GM12875 (cell line): ENCODE data around the gene INAFM2.

Experiments
- H3K4me3 ChIP-seq: one replicate; pipeline ENCODE4 v1.5.1; 2011; ENCODE audit warnings: low read depth, low read length, control low read depth
- CTCF ChIP-seq: IDR thresholded peaks from 2 replicates; pipeline ENCODE4 v1.5.1; 2011; ENCODE audit warnings: low read depth, mild to moderate bottlenecking, control low read depth, inconsistent platforms, low read length, moderate library complexity, borderline replicate concordance; ENCODE audit not compliant: insufficient read depth

INAFM2 gene

DNA sequence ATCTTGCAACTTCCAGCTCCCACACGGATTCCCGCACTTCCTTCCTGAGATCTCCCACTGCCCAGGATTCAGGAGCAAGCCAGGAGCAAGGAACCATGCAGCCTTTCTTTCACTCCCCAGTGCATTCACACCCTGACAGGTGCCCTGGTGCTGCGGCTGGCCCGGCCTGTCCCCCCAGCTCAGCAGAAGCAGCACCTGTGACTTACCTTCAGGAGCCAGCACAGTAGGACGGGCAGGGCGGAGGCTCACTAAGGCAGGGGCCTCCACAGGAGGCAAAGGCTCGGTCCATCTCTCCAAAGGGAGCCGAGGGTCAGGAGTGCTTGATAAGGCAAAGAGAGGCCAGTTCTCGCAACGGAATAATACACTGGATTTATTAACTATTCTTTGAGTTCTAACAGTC, 45.5 kb upstream of the INAFM2 start:
- TF ChIP-seq CTCF: no peak
- no peak overlapping the region for H3K4me3 ChIP-seq

DNA sequence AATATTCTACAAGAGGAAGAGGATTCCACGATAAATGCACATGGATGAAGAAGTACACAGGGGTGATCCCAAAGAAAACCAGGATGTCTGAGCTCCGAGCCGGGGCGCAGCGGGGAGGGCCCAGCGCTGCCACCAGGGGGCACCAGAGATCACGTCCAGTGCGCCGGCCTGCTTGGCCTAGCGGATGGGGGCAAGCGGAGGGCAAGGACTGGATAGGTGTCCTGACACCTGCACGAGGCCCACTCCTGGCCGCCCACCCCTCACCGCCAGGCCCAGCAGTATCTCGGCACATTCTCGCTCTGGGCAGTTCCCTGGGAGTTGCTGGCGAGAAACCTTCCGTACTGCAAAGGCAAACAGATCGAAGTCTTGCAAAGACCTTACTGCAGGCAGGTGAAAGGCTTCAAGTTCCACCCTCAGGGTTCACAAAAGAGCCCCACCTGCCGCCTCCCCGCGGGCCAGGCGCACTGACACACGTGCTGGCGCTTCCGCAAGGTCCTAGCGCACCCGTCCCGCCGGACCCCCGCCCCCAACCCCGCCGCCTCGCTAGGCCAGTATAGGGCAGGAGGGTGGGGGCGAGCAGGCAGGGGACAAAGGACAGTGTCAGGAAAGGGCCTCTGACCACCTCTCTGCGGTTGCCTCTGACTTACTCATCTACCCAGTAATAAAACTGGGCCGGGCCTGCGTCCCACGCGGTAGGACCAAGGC, 43.9 kb upstream of the INAFM2 start:
- peak; percentile 97 for TF ChIP-seq CTCF

DNA sequence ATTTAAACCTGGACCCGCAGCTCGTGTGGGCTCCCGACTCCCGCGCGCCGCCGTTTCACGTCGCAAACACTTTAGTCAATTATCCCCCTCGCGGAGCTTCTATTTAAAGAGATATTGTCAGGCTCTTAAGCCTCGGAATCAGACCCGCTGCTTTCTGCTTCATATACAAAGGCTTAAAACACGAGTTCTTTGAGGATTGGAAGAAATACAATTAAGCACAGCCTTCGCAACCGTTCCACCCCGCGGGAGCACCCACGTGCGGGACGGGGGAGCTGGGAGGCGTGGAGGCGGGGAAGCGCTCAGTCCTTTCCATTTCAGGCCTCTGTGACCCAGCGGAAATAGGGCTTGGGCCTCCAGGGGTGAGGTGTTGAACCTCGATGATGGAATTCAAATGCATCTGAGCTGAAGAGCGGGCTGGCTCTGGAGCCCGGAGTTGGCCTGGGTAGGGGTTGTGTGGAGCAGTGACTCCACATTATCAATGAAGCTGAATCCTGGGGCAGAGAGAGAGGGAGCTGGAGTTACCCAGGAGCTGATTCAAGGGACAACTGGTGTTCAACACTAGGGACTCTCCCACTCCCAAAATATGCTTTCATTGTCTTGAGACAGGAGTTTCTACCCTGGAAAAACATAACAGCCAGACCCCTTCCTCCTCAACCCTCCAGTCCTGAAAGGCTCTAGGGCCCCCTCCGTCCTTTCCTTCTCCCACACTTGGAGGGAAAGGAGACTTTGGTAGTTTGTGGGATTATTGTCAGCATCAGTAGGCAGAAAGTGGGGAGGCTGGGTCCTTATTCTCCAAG, 43.0 kb upstream of the INAFM2 start:
- no peak for TF ChIP-seq CTCF
- H3K4me3 ChIP-seq: no peak overlapping the region

More for the DNA sequence above, 43.9 kb upstream of the INAFM2 start:
- H3K4me3 ChIP-seq: no peak overlapping the region

DNA sequence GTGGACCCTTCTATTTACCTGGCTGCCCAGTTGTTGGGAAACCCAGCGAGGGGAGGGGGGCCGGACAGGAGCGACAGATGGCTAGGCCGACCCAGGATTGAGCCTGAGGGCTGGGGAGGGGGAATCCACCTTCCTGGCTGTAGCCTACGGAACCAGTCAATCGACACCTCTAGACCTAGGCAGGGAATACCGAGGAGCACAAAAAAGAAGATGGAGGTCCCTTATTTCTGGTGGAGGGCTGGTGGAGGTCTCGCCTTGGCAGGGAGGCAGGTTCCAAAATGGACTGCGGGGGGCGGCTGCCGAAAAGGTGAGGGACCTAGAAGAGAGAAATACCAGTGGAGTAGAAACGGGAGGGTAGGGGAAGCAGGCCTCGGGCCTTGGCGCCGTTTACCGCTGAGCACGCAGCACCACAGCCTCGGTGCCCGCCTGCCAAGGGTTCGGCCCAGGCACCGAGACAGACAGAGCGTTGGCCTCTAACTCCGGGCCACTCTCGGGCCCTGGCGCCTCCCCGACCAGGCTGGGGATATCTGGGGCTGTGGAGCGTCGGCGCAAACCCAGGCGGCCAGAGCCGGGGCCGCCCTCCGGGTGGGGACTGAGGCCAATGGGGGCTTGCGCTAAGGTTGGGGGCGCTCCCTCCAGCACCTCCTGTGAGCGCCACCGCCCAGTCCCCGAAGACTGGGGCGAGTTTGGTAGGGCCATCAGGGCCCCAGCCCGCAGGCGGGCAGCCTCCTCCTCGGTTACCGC, 42.3 kb upstream of the INAFM2 start:
- TF ChIP-seq CTCF: no peak
- no peak overlapping the region for H3K4me3 ChIP-seq

DNA sequence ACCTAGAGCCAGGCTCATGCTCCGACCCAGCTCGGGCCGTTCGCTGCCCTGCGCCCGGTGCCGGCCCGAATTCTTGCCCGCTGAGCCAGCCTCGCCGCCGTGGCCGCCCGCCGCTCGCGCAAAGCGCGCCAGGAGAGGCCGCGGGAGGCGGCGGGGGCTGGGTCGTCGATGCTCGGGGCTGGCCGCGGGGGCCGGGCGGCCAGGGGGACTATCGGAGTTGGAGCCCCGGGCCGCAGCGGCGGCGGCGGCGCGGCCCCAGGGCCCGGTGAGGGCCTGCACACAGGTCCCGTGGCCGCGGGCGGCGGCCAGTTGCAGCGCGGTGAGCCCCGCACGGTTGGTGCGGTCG, 41.7 kb upstream of the INAFM2 start:
- H3K4me3 ChIP-seq: peak overlapping the region; percentile 57
- no peak for TF ChIP-seq CTCF

GRCh38 chr15:40282147-40282868, 41.2 kb upstream of the INAFM2 start:
- peak; percentile 78 for TF ChIP-seq CTCF

More at GRCh38 chr15:40282147-40282868, 41.2 kb upstream of the INAFM2 start:
- H3K4me3 ChIP-seq: peak overlapping the region; percentile 57
